ENCODE measurements around the gene AP3D1. TPM values are rescaled to one million over a fixed set of nuclear protein-coding genes. Genes with fewer than 3 reads are reported as not detected.

The AP3D1 gene
- total and polyA plus RNA-seq, 9 of the 15 experiments (the other 6 are each of a cell fraction or from before 2014, with no cell fraction given), result 1.2 to 86.1 (median 35.9) TPM

DNA sequence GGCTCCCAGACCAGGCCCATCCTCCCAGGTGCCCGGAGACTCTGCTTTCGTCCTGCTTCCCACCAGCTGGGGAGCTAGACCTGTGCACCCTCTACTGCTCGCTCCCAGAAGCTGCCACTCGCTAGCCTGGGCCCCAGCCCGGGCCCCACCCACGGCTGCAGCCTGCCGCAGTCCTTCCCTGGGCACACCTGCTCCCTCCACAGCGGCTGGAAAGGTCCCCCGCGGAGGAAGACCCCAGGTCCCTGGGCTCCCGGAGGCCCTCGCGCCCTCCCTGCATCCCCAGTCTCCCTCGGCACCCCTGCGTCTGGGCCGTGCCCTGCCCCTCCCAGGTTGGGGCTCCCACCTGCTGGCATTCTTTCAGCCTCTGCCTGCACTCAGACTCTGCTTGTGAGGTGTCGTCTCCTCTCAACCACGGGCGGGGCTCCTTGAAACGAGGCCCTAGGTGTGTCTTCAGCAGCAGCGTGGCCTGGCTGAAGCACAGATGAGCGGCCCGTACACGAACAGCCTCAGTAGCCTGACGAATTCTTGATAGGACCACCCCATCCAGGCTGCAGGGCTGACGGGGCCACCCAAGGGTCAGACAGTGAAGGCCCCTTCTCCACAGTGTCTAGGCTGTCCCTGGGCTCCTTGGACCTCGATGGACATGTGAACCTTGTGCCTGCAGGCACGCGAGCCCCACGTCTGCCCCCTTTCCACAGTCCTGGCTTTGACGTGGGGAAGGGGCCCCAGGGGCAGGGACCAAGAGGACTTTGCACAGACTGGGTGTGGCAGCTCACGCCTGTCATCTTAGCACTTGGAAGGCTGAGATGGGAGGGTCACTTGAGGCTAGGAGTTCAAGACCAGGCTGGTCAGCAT is 40.3 kb upstream of the AP3D1 start:
- 93% methylated on average over 26 of the region's 32 CpGs for WGBS (ENCODE audit: insufficient coverage, low coverage, missing lambda C conversion rate)
- DNase-seq (ENCODE audit: extremely low read depth in 1 of 4, low spot score in 3 of 4) (no peak), FAIRE-seq (no peak), ATAC-seq (no peak)
- Histone ChIP-seq H3K27me3 (ENCODE audit: control insufficient read depth in 2 of 2, insufficient read depth in 2 of 2, low read length in 2 of 2) (no peaks in the 10 kb centered on the region), H3K27ac (ENCODE audit: extremely low read depth, low read depth, low read length) (no peak overlapping the region), H3K9ac (ENCODE audit: insufficient read depth in 1 of 2, low read depth in 2 of 2, low read length in 2 of 2) (peak overlapping the region in 1 of 2 experiments; percentile 35; a peak in 1 of 4 replicates), H3K36me3 (ENCODE audit: control insufficient read depth, insufficient read depth, low read length) (peaks cover 90% of the 10 kb centered on the region; the same call in 2 of the 3 replicates), H2AFZ (ENCODE audit: low read depth, low read length) (no peak overlapping the region), H4K20me1 (replicated peaks; ENCODE audit: control insufficient read depth, insufficient read depth, low read length) (peaks cover 9% of the 10 kb centered on the region), H3K9me1 (ENCODE audit: control insufficient read depth, insufficient read depth, low read length) (peaks cover 3% of the 10 kb centered on the region), H3K79me2 (ENCODE audit: control insufficient read depth, insufficient read depth, low read length) (peaks cover 32% of the 10 kb centered on the region), H3K9me3 (replicated peaks; ENCODE audit: control insufficient read depth, insufficient read depth, low read depth, low read length) (no peaks in the 10 kb centered on the region), H3K4me3 (no peak overlapping the region), H3K4me2 (ENCODE audit: insufficient read depth, low read length) (no peak overlapping the region), H3K4me1 (replicated peaks in 1 of 2; ENCODE audit: control insufficient read depth in 2 of 2, insufficient read depth in 2 of 2, low read length in 2 of 2) (peaks cover 0 to 56% of the 10 kb centered on the region in 2 experiments; a peak in 3 of 5 replicates)
- TF ChIP-seq ZNF121 (CRISPR knock-in tag; conservative IDR thresholded peaks at IDR 0.05) (peak; percentile 24; the same call in 1 of the 2 replicates), MTA1 (IDR thresholded peaks at IDR 0.05; ENCODE audit: borderline replicate concordance) (no peak)
- POLR2A ChIA-PET, result no interaction called here
- intact Hi-C loops (cut with micrococcal nuclease), result no loop called here
- in situ Hi-C loops (cut with MboI), result no loop called here
- CTCF ChIA-PET (ENCODE audit: low intra/inter-chr PET ratio), result no interaction called here
- no TSS peak for BruUV-seq (replicated peaks)

GRCh38 chr19:2190848-2191455 is 39.6 kb upstream of the AP3D1 start:
- peaks cover 0 to 56% of the 10 kb centered on the region in 2 experiments; a peak in 3 of 5 replicates for H3K4me1 ChIP-seq (replicated peaks in 1 of 2; ENCODE audit: control insufficient read depth in 2 of 2, insufficient read depth in 2 of 2, low read length in 2 of 2)
- no peaks in the 10 kb centered on the region for H3K27me3 ChIP-seq (ENCODE audit: control insufficient read depth in 2 of 2, insufficient read depth in 2 of 2, low read length in 2 of 2)
- no peak overlapping the region for H3K4me3 ChIP-seq
- in situ Hi-C loops (cut with MboI), result no loop called here
- no peak overlapping the region for H3K4me2 ChIP-seq (ENCODE audit: insufficient read depth, low read length)
- no peaks in the 10 kb centered on the region for H3K9me3 ChIP-seq (replicated peaks; ENCODE audit: control insufficient read depth, insufficient read depth, low read depth, low read length)
- H2AFZ ChIP-seq (ENCODE audit: low read depth, low read length), result no peak overlapping the region
- TF ChIP-seq NFXL1 (CRISPR knock-in tag; IDR thresholded peaks at IDR 0.05) (no peak), RBM22 (IDR thresholded peaks at IDR 0.05; ENCODE audit: low read depth, low read length, poor library complexity, severe bottlenecking) (peak; percentile 25)
- peaks cover 37% of the 10 kb centered on the region for H3K79me2 ChIP-seq (ENCODE audit: control insufficient read depth, insufficient read depth, low read length)
- no peak for FAIRE-seq
- POLR2A ChIA-PET, result interaction anchor here (0.7 kb wide), 1 partner anchor 119 kb away, joined by 3 read pairs; no protein-coding TSS in a partner anchor
- H3K9ac ChIP-seq (ENCODE audit: insufficient read depth in 1 of 2, low read depth in 2 of 2, low read length in 2 of 2), result no peak overlapping the region
- H3K36me3 ChIP-seq (ENCODE audit: control insufficient read depth, insufficient read depth, low read length), result peaks cover 91% of the 10 kb centered on the region; the same call in 2 of the 3 replicates
- H4K20me1 ChIP-seq (replicated peaks; ENCODE audit: control insufficient read depth, insufficient read depth, low read length), result peaks cover 9% of the 10 kb centered on the region
- DNase-seq (ENCODE audit: extremely low read depth in 1 of 4, low spot score in 3 of 4), result no peak
- 93% methylated on average over 18 of the region's 37 CpGs for WGBS (ENCODE audit: insufficient coverage, low coverage, missing lambda C conversion rate)
- no TSS peak for BruUV-seq (replicated peaks)
- H3K9me1 ChIP-seq (ENCODE audit: control insufficient read depth, insufficient read depth, low read length), result peaks cover 3% of the 10 kb centered on the region
- CTCF ChIA-PET (ENCODE audit: low intra/inter-chr PET ratio), result no interaction called here
- intact Hi-C loops (cut with micrococcal nuclease), result no loop called here
- no peak overlapping the region for H3K27ac ChIP-seq (ENCODE audit: extremely low read depth, low read depth, low read length)
- no peak for ATAC-seq
